Left colon (tissue), 2 donors: ENCODE results near the gene TMEM259. TPM values are rescaled to one million over a fixed set of nuclear protein-coding genes. Genes with fewer than 3 reads are reported as not detected.
A peak's percentile ranks its signal among the peaks of the same experiment; 100 is the strongest.

Experiments
- ATAC-seq: fragments of 200-7000 bp; cut with Tn5 transposase; one replicate; pipeline ENCODE4 v1.9.1; 2020; ENCODE audit warnings: mild to moderate bottlenecking, moderate library complexity
- DNase-seq, 2 donors: peaks; one replicate each; pipeline ENCODE4 v3.0.0-alpha.2; 2020
- intact Hi-C, 2 donors: fragments of 100-400 bp; cut with DNase I in 1 of 2; cut with micrococcal nuclease in 1 of 2; formaldehyde crosslinking; loops; one replicate each; pipeline versions ENCODE4 v1.11.2 to v1.14.0; 2022; cut with DNase I, micrococcal nuclease
- total RNA-seq, 2 donors: library from RNA; stranded (reverse); fragmentation: NEBNext Ultra II Directional; extraction: Animal tissue kit (Norgen Biotek cat#: 25700); gene quantifications; one replicate each; pipeline ENCODE4 v1.2.1, GENCODE V29; 2021
- donor health status: DM: no; HTN: no; CAD: no.
- donor health status: DM: yes; HTN: yes; CAD: no.

Gene TMEM259
- total RNA-seq, 2 donors from 2014 or later: 185 to 224 TPM

DNA sequence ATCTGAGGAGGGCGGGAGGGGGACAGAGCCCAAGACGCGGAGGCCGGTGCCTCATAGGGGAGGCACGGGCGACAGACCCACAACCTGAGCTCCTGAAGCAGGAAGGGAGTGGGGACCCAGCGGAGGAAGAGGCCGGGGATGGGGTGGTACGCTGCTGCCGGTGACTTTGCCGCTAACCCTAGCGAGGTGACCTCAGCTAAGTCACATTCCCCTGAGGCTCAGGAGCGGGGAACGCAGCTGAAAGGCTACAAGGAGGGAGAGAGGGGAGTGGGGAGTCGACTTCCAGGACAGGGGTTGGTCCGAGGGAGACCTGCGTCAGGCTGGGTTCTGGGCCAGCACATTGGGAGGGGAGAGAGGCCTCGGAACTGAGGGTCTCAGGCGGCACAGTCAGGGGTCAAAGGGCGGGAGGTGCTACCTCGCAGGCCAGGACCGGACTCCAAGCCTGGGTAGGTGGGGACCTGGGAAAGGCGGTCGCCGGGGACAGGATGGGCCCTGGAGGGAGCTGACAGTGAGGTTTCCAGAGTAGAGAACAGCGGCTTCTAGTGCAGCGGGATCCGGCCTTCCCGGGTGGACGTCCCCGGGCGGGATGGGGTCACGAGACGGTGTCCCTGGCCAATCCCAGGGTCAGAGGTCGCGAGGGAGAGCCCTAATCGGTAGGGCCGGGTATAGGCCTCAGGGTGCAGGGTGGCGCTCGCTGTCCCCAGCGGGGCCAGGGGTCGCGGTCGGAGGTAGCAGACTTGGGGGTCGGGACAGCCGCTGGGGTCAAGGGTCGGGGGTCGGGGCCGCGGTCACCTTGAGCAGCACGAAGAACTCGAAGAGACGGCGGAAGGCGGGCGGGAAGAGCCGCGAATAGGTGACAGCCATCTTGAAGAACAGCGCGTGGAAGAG, 699 bp downstream of the TMEM259 start:
- DNase-seq (peak; percentile 57), ATAC-seq (peak; percentile 1)
- intact Hi-C loops: no loop called here

DNA sequence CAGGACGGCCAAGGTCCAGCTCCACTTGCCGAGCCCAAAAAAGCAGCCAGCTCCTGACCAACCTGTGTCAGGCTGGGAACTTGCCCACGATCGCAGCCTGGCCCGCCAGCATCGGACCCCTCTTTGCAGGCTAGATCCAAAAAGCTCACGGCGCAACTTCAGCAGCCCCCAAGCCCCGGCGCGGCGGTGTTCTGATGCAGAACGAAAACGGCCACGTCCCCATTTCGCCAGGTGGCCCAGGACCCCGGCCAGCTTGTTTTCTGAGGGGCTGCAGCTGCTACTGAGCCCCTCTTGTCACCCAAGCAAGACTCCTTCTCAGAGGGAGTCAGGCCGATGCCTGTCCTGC, 1.3 kb downstream of the TMEM259 start:
- ATAC-seq (no peak), DNase-seq (peak in 1 of 2 donors; percentile 31)
- intact Hi-C loops: no loop called here

- intact Hi-C loops: no loop called here
- no peak for ATAC-seq
- no peak for DNase-seq
These were observed 1.8 kb downstream of the TMEM259 start for GRCh38 chr19:1018932-1019615.

- ATAC-seq (no peak), DNase-seq (no peak)
- intact Hi-C loops: no loop called here
These were observed 2.5 kb downstream of the TMEM259 start for GRCh38 chr19:1018393-1018792.

GRCh38 chr19:1017906-1018305, 3.0 kb downstream of the TMEM259 start:
- intact Hi-C loops: no loop called here
- no peak for DNase-seq
- no peak for ATAC-seq

- DNase-seq (peak; percentile 73 to 82), ATAC-seq (peak; percentile 58)
- intact Hi-C loops: no loop called here
These were observed 3.6 kb downstream of the TMEM259 start for GRCh38 chr19:1017115-1017905.

DNA sequence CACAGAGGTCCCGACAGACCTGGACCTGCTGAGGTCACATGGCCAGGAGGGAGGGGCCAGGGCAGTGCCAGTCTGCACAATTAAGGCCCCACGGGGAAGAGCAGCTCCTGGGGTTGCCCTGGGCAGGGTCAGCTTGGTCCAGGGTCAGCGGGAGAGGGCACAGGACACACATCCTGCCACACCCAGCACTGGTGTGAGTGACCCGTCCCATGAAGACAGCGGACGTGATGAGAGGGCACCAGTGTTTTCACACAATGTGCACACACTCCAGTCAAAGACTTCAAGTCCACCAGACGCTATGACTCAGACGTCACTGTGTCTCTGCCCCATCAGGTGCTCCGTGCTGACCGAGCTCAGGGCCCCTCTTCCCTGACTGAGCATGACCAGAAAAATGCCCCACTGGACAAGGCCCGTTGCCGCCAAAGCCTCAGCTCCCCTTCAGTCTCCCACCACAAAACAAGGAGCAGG, 4.2 kb downstream of the TMEM259 start:
- peak; percentile 40 for ATAC-seq

DNA sequence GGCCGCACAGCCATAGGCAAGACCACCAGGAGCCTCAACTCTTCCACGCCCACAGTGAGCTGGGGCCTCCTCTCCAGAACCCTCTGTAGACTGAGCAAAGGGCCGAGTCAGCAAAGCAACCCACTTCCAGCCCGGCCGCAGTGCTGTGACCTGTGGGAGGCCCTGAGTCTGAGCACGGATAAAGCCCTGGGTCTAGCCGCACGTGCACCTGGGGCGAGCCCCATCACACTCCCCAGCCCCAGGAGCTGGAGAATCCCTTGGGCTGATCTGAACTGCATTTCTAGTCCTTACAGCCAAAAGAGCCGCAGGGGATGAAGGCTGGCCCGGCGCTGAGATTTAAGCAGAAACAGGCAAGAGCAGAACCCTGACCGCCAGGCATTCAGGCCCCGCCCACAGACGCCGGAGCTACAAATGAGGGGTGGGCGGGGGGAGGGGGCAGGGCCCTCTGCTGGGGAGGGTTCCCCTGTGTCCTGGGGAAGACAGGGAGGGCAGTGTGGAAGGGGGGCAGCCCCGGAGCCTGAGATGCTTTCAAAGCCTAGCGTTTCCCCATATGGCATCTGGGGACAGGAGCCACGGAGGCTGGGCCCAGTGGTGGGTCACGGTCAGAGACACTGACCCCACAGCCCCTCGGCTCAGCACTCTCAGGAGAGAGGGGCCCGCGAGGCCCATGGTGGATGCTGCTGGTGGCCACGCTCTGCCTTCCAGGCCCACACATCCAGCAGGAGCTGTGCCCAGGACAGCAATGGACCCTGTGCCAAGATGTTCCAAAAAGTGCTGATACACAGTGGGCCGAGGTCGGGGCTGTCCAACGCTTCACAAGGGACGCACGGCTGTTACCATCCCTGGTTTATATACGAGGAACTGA, 4.9 kb downstream of the TMEM259 start:
- intact Hi-C loops: no loop called here
- DNase-seq (no peak), ATAC-seq (no peak)

More for the DNA sequence above, 4.2 kb downstream of the TMEM259 start:
- intact Hi-C loops: no loop called here
- peak; percentile 52 to 70 for DNase-seq

DNA sequence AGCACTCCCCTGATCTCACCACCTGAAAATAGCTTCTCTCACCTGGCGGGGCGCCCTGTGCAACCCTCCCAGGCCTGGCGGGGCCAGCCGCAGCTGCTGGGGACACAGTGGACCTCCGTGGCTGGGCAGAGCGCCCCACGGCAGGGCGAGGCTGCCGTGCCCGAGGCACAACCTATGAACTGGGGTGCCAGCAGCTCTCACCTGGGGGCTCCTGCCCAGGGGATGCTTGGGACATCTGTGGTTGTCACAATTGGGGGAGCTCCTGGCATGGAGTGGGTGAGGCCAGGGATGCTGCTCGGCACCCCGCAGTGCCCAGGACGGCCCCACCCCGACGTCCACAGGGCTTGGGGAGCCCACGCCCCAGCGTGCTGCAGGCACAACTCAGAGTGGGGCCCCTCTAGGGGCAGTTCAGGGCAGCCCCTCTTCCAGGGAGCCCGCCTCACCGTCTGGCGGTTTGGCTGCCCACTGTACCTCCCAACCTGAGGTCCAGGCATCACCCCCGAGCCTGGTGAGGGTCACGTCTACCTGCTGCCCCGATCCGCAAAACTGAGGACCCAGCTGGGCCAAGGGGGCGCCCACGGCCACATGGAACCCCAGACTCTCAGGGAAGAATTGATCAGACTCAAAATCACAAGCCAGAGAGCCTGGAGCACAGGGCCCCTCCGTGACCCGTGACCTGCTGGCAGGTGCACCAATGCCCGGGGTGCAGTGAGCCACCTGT, 5.7 kb downstream of the TMEM259 start:
- no peak for DNase-seq
- intact Hi-C loops: no loop called here
- no peak for ATAC-seq

GRCh38 chr19:1014161-1015060, 6.5 kb downstream of the TMEM259 start:
- DNase-seq: no peak
- intact Hi-C loops: no loop called here
- ATAC-seq: no peak

DNA sequence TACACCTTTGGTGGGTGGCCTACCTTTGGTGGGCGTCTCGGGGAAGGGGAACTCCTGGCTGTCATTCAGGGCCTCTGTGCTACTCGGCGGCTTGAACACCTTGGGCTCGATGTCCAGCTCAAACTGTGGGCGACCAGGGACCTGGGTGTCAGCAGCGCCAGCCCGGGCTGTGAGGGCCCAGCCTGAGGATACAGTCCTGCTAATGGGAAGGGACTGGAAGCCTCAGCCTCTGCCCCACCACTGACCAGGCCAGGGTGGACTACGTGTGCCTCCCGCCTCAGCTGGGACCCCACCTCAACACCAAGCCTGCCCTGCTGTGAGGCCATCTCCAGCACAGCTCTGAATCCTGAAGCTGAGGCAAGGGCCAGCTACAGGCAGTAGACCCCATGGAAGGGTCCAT, 7.7 kb downstream of the TMEM259 start:
- intact Hi-C loops: no loop called here
- DNase-seq (no peak), ATAC-seq (no peak)

DNA sequence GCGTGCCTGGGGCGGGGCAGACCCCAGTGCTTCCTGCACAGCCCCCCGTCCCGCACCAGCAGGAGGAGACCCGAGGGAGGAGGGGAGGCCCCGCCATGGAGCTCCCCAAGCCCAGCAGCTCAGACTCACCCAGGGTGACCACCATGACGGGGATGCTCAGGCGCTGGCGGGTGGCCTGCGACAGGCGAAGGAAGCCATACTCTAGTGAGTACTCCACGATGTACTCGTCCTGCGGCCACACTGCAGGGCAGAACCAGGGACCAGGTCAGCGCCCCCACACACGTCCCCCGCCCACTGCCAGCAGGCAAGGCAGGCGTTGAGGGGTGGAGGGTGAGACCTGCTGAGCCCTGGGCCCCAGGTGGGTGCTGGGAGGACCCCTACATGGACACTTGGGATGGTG, 8.6 kb downstream of the TMEM259 start:
- ATAC-seq (no peak), DNase-seq (no peak)
- intact Hi-C loops: no loop called here

DNA sequence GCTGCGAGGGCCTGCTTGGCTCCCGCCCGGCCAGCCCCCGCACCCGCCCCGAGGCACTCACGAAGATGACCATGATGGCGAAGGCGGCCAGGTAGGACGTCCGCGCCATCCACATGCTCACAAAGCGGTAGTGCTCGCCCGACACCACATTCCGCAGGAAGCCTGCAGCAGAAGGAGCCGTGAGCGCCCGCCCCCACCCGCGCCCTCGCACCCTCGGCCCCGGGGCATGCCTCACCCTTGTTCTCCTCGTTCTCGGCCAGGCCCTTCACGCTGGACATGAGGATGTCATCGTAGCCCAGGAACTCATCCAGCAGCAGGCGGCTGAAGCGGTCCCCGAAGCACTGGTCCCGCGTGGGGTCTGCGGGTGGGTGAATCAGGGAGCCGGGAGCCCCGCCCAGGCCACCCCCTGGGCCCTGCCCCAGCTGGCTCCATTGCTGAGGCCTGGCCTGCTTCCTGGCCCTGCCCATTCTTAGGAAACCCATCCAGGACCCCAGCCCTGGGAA, 9.0 kb downstream of the TMEM259 start:
- no peak for ATAC-seq
- no peak for DNase-seq
- intact Hi-C loops: no loop called here

GRCh38 chr19:1010586-1011510, 10.1 kb downstream of the TMEM259 start:
- DNase-seq (no peak), ATAC-seq (no peak)
- intact Hi-C loops: no loop called here

DNA sequence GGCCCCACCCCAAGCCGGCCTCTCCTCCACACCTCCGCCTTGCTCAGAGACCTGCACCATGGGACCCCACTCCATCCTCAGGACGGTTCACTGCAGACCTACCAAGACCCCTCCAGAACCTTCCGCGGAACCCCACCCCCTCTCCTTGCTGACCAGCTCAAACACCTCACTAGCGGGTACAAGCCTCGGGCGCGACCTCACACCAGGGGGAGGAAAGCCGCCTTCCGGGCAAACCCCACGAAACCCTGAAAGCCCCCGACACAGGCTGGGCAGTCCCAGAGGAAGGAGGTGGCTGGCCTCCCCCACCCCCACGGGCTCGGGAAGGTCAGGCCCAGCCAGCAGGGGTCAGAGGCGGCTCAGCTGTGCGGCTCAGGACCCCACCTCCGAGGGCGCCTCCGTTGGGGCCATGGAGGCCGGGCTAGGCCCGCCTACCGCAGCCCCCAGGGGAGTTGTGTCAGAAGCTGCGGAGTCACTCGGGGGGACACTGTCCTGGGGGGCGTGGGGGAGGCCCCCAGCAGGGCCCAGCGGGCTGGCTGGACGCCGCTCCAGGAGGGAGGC, 10.9 kb downstream of the TMEM259 start:
- intact Hi-C loops: no loop called here
- ATAC-seq (no peak), DNase-seq (no peak)
